Heart left ventricle (tissue), 16 donors: Measurements from ENCODE around the gene NCAPD2. TPM values are rescaled to one million over a fixed set of nuclear protein-coding genes. Genes with fewer than 3 reads are reported as not detected.
A peak's percentile ranks its signal among the peaks of the same experiment; 100 is the strongest.

ENCODE experiments used
- ATAC-seq, 4 donors: fragments of 200-7000 bp; cut with Tn5 transposase; one replicate each; pipeline ENCODE4 v1.9.1; 2020 to 2022; ENCODE audit warnings: moderate library complexity in 4 of 4, mild to moderate bottlenecking in 3 of 4, moderate number of reproducible peaks in 1 of 4
- DNase-seq, 5 donors: peaks; one replicate each; pipeline ENCODE4 v3.0.0-alpha.2; 2020
- H3K27ac ChIP-seq, 12 donors: fragments of 200-600 bp; sonication (generic) in 4 of 12; one replicate each; pipeline versions ENCODE4 v1.5.0 to v1.8.0; 2016 to 2022; ENCODE audit warnings: mild to moderate bottlenecking in 2 of 12
- H3K27me3 ChIP-seq, 9 donors: fragments of 200-600 bp; sonication (generic) in 2 of 9; one replicate each; pipeline versions ENCODE4 v1.5.1 to v1.8.0; 2016 to 2022; ENCODE audit warnings: mild to moderate bottlenecking in 3 of 9
- H3K36me3 ChIP-seq, 9 donors: fragments of 200-600 bp; sonication (generic) in 2 of 9; one replicate each; pipeline versions ENCODE4 v1.5.0 to v1.8.0; 2018 to 2022; ENCODE audit warnings: mild to moderate bottlenecking in 2 of 9
- H3K4me1 ChIP-seq, 12 donors: fragments of 200-600 bp; sonication (generic) in 4 of 12; one replicate each; pipeline versions ENCODE4 v1.5.0 to v1.8.0; 2016 to 2022; ENCODE audit warnings: mild to moderate bottlenecking in 3 of 12
- H3K4me3 ChIP-seq, 12 donors: fragments of 200-600 bp; sonication (generic) in 4 of 12; one replicate each; pipeline versions ENCODE4 v1.5.0 to v1.8.0; 2017 to 2022; ENCODE audit warnings: mild to moderate bottlenecking in 9 of 12, moderate library complexity in 4 of 12
- H3K9me3 ChIP-seq, 12 donors: fragments of 200-600 bp; sonication (generic) in 4 of 12; one replicate each; pipeline versions ENCODE4 v1.5.0 to v1.8.0; 2016 to 2022; ENCODE audit warnings: mild to moderate bottlenecking in 1 of 12
- POLR2A ChIP-seq, 2 donors: fragments of 450-650 bp; IDR thresholded peaks; one replicate each; pipeline ENCODE4 v1.6.1; 2017; ENCODE audit warnings: antibody characterized with exemption in 2 of 2, mild to moderate bottlenecking in 2 of 2, moderate library complexity in 2 of 2
- WGBS, 4 donors: extraction: QIAGEN DNeasy Blood & Tissue Kit in 2 of 4; methylation state at CpG; one replicate each; pipeline versions ENCODE4 v1.1.5 to v1.1.7; 2013 to 2018; 5-methylcytosine and 5-hydroxymethylcytosine counted together
- intact Hi-C, 10 donors: fragments of 100-400 bp; cut with DNase I; formaldehyde crosslinking; loops; one replicate each; pipeline versions ENCODE4 v1.11.1 to v1.14.2; 2022
- polyA plus RNA-seq, 2 donors: library from polyadenylated mRNA; stranded (reverse); fragments of 200-250 nt; gene quantifications; one replicate each; pipeline ENCODE4 v1.2.3, GENCODE V29; 2013
- total RNA-seq, 9 donors: library from RNA; depleted of rRNA in 2 of 9; stranded (reverse); fragments of >200 nt in 2 of 9; fragmentation: NEBNext Ultra II Directional in 3 of 9; extraction: Animal tissue kit (Norgen Biotek cat#: 25700) in 3 of 9; gene quantifications; one replicate each; pipeline versions ENCODE4 v1.1.0 to v1.2.4, GENCODE V29; 2016 to 2023
- TF ChIP-seq, protein P1 (sequence below), 12 donors: fragments of 200-600 bp; sonication (generic) in 4 of 12; IDR thresholded peaks; one replicate each; pipeline versions ENCODE4 v1.5.0 to v1.8.0; 2018 to 2022; ENCODE audit warnings: antibody characterized with exemption in 12 of 12, mild to moderate bottlenecking in 5 of 12
- donor health status: ischemic (EF 13 %, LVEDD 7.1; RV severe dilation, severe dysfunction).
- donor health status: healthy with polysubstance abuse.
- donor health status: DM: no; HTN: yes; CAD: no.
- donor health status: DM: no; HTN: no; CAD: no.
- donor health status: ischemic (EF 25% LVEDD 6.9; RV normal size, moderate dysfunction).
- donor health status: ischemic (EF 25% LVEDD 5.7; RV mildly dilated, moderate dysfunction).
- donor health status: healthy.
- donor health status: DM: yes; HTN: yes; CAD: no.
- donor health status: ischemic (EF 35%, LVEDD 5.7; RV mildly dilated, moderate dysfunction).
- donor health status: nonischemic (EF 11% LVEDD 7.7; RV severe dilation, severe dysfunction).
- donor health status: DM: yes; HTN: yes; CAD: no.
- donor health status: PGD.
- donor health status: ischemic (EF 29% LVEDD 5.4; RV normal size, mild dysfunction).
- donor health status: nonischemic (EF 23%, LVEDD 6.1; RV moderate dilation, normal function).

NCAPD2 gene
- total and polyA plus RNA-seq, 11 donors, result 3.3 to 22.4 (median 11.3) TPM

DNA sequence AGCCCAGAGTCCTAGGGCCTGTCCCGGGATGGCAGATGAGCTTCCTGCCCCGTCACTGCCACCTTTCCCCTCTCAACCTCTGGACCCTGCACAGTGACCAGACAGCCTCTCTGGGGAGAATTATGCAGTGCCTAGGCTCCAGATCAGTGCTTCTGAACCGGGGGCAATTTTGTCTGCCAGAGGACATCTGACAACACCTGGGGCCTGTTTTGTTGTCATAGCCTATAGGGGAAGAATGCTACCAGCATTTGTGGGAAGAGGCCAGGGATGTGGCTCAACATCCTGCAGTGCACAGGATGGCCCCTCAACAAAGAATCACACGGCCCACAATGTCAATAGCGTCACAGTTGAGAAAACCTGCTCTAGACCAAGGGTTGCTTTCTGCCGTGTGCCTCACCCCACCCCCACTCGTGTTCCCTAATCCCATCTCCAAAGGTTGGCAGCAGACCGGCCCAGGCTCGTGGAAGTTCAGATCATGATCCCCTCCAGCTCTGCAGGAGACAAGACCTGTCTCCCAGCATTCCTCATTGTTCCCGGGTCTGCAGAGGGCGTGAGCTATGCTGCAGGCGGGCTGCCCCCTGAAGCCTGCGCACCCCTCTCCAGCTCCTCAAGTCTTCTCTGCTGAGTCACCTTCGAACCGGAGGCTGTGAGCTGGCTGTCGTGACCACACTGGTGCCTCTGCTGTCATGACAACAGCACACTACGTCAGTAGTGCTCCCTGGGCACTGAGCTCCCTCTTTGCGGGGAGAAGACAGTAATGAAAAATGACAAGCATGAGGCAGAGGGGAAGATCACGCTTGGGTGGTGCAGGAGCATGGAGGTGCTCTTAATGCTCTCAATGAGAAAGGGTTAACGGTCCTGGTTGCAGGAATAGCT, 38.4 kb downstream of the NCAPD2 start:
- no peaks in the 10 kb centered on the region for H3K27me3 ChIP-seq
- H3K36me3 ChIP-seq, result peaks cover 0 to 64% (median 54%) of the 10 kb centered on the region in 9 donors
- WGBS, 4 donors, result 16 to 27% (median 23%) methylated on average over 20 of the region's 20 CpGs
- intact Hi-C loops, result loop anchor here in 8 of 10 donors (2.0 to 10.0 kb wide), 6 partner anchors 21 to 197 kb away; partner anchors contain the start of genes MRPL51 (in 5 of the 8), NCAPD2 (in 5 of the 8) and VAMP1 (in 1 of the 8)
- peaks cover 0 to 45% (median 36%) of the 10 kb centered on the region in 12 donors for H3K4me1 ChIP-seq
- peak overlapping the region; percentile 64 to 100 (median 90) for H3K4me3 ChIP-seq
- peak in 2 of 4 donors; percentile 2 to 4 for ATAC-seq
- peak in 3 of 5 donors; percentile 48 to 82 (median 71) for DNase-seq
- H3K9me3 ChIP-seq, result no peaks in the 10 kb centered on the region
- H3K27ac ChIP-seq, result peak overlapping the region; percentile 90 to 100 (median 96)
- peak in 1 of 2 donors; percentile 27 for TF ChIP-seq POLR2A (IDR thresholded peaks at IDR 0.05)
- TF ChIP-seq, protein P1, sequence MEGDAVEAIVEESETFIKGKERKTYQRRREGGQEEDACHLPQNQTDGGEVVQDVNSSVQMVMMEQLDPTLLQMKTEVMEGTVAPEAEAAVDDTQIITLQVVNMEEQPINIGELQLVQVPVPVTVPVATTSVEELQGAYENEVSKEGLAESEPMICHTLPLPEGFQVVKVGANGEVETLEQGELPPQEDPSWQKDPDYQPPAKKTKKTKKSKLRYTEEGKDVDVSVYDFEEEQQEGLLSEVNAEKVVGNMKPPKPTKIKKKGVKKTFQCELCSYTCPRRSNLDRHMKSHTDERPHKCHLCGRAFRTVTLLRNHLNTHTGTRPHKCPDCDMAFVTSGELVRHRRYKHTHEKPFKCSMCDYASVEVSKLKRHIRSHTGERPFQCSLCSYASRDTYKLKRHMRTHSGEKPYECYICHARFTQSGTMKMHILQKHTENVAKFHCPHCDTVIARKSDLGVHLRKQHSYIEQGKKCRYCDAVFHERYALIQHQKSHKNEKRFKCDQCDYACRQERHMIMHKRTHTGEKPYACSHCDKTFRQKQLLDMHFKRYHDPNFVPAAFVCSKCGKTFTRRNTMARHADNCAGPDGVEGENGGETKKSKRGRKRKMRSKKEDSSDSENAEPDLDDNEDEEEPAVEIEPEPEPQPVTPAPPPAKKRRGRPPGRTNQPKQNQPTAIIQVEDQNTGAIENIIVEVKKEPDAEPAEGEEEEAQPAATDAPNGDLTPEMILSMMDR (IDR thresholded peaks at IDR 0.05), result no peak

DNA sequence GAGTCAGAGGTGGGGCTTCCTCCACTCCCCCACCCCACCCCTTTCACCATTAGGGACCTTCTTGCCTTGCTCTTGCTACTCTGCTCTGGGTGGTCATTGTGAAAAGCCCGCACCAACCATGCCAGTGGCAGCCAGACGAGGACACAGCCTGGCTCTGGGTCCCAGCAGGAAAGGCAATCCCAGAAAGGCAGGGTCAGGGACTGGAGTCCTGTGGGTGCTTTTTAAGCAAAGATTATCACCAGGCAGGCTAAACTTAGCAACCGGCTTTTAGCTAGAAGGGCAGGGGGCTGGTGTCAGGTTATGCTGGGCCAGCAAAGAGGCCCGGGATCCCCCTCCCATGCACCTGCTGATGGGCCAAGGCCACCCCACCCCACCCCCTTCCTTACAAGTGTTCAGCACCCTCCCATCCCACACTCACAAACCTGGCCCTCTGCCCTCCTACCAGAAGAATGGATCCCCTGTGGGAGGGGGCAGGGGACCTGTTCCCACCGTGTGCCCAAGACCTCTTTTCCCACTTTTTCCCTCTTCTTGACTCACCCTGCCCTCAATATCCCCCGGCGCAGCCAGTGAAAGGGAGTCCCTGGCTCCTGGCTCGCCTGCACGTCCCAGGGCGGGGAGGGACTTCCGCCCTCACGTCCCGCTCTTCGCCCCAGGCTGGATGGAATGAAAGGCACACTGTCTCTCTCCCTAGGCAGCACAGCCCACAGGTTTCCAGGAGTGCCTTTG, 39.2 kb downstream of the NCAPD2 start:
- ATAC-seq, result peak; percentile 47 to 71 (median 55)
- H3K36me3 ChIP-seq, result peaks cover 0 to 64% (median 54%) of the 10 kb centered on the region in 9 donors

DNA sequence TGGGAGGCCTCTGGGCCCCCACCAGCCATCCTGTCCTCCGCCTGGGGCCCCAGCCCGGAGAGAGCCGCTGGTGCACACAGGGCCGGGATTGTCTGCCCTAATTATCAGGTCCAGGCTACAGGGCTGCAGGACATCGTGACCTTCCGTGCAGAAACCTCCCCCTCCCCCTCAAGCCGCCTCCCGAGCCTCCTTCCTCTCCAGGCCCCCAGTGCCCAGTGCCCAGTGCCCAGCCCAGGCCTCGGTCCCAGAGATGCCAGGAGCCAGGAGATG, 39.7 kb downstream of the NCAPD2 start:
- DNase-seq (peak in 1 of 5 donors; percentile 81), ATAC-seq (no peak)
- Histone ChIP-seq H3K36me3 (peaks cover 0 to 64% (median 54%) of the 10 kb centered on the region in 9 donors), H3K9me3 (no peaks in the 10 kb centered on the region), H3K27ac (peak overlapping the region; percentile 90 to 100 (median 96)), H3K4me1 (peaks cover 0 to 57% (median 45%) of the 10 kb centered on the region in 12 donors), H3K27me3 (no peaks in the 10 kb centered on the region), H3K4me3 (peak overlapping the region; percentile 64 to 100 (median 90))
- 0 to 10% (median 0%) methylated on average over 2 to 9 of the region's 9 CpGs for WGBS, 4 donors
- intact Hi-C loops, result loop anchor here in 8 of 10 donors (1.0 to 10.0 kb wide), 7 partner anchors 19 to 199 kb away; partner anchors contain the start of genes MRPL51 (in 7 of the 8), NCAPD2 (in 5 of the 8) and VAMP1 (in 1 of the 8)
- TF ChIP-seq, protein P1 (IDR thresholded peaks at IDR 0.05), result no peak
- peak in 1 of 2 donors; percentile 24 for TF ChIP-seq POLR2A (IDR thresholded peaks at IDR 0.05)

More for the DNA sequence above, 39.2 kb downstream of the NCAPD2 start:
- Histone ChIP-seq H3K9me3 (no peaks in the 10 kb centered on the region), H3K27me3 (no peaks in the 10 kb centered on the region), H3K4me1 (peaks cover 0 to 53% (median 43%) of the 10 kb centered on the region in 12 donors), H3K4me3 (peak overlapping the region; percentile 64 to 100 (median 90)), H3K27ac (peak overlapping the region; percentile 90 to 100 (median 96))
- 0 to 2% (median 1%) methylated on average over 13 to 14 of the region's 14 CpGs for WGBS, 4 donors
- DNase-seq, result peak; percentile 73 to 86 (median 83)
- TF ChIP-seq POLR2A (IDR thresholded peaks at IDR 0.05), result no peak
- TF ChIP-seq, protein P1 (IDR thresholded peaks at IDR 0.05), result no peak
- intact Hi-C loops, result loop anchor here in 8 of 10 donors (1.0 to 10.0 kb wide), 7 partner anchors 20 to 198 kb away; partner anchors contain the start of genes MRPL51 (in 7 of the 8), NCAPD2 (in 5 of the 8) and VAMP1 (in 1 of the 8)
